Activated naive CD4-positive, alpha-beta T cell treated with anti-CD3 and anti-CD28 coated beads, Interleukin-2, amount 50 U/mL, for 72 hours (primary cell): Measurements from ENCODE around the gene MORN3. TPM values are rescaled to one million over a fixed set of nuclear protein-coding genes. Genes with fewer than 3 reads are reported as not detected.

Experiments used
- total RNA-seq, 2 donors: library from RNA; stranded (reverse); gene quantifications; one replicate each; pipeline ENCODE4 v1.2.3, GENCODE V29; 2022

Gene MORN3
- total RNA-seq, 2 donors from 2014 or later: 1.3 to 2.9 TPM

Other genes starting within 250 kb of the MORN3 start
- 10 to 100 TPM; 28.9 to 66.8 TPM for gene KDM2B, start 88.6 kb downstream of the MORN3 start, total RNA-seq
- 10 to 100 TPM; 23.0 to 23.2 TPM for gene ORAI1, start 43.1 kb downstream of the MORN3 start, total RNA-seq
- gene TMEM120B, start 43.1 kb upstream of the MORN3 start, total RNA-seq: 10 to 100 TPM in 1 of 2 donors, 1 to 10 TPM in 1; 6.3 to 11.8 TPM
- gene RHOF, start 124.0 kb upstream of the MORN3 start, total RNA-seq: 10 to 100 TPM; 95.3 to 96.2 TPM
- 10 to 100 TPM; 13.8 to 16.7 TPM for gene SETD1B, start 134.4 kb upstream of the MORN3 start, total RNA-seq
- gene HPD, start 189.2 kb upstream of the MORN3 start, total RNA-seq: under 1 TPM in 1 of 2 donors, not detected in 1; 0.16 TPM
- gene PSMD9, start 219.1 kb upstream of the MORN3 start, total RNA-seq: 10 to 100 TPM; 65.0 to 66.0 TPM
- gene CFAP251, start 248.9 kb upstream of the MORN3 start, total RNA-seq: 1 to 10 TPM in 1 of 2 donors, under 1 TPM in 1; 0.80 to 1.7 TPM